Stimulated activated CD8-positive, alpha-beta memory T cell treated with anti-CD3 and anti-CD28 coated beads, Interleukin-12 subunit alpha, Interleukin-12 subunit beta, amount 100 ng/mL, for 1 hour (primary cell): ENCODE measurements around the gene CSMD2.

ENCODE experiments used
- DNase-seq: peaks from one replicate; pipeline ENCODE4 v3.0.0-alpha.2; 2020; ENCODE audit warnings: low read depth

Gene CSMD2

GRCh38 chr1:33601751-33602150 is 563.3 kb downstream of the CSMD2 start:
- DNase-seq: no peak

DNA sequence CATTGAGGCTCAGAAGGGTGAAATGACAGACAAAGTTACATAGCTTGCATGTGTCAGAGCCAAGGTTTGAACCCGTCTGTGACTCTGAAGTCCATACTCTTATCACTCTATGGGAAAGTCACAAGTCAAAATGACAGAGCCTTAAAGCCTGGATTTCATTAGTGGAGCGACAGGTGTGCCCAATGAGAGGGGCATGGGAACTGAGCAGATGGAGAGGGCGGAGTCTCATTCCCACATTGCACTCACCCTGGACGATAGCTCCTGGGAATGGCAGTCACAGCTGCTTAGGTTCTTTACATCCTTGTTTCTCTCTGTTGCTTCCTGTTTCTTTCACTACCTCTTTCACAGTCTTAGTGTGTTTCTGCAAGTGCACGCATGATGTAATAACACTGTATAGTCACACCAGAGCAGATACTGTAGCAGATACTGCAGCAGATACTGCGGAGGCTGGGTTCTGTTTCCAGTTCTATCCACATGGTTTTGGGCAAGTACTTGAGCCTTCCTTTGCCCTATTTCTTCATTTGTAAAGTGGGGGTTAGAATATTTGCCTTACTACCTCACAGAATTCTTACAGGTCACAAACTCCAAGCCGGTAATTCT is 565.4 kb downstream of the CSMD2 start:
- DNase-seq: no peak

DNA sequence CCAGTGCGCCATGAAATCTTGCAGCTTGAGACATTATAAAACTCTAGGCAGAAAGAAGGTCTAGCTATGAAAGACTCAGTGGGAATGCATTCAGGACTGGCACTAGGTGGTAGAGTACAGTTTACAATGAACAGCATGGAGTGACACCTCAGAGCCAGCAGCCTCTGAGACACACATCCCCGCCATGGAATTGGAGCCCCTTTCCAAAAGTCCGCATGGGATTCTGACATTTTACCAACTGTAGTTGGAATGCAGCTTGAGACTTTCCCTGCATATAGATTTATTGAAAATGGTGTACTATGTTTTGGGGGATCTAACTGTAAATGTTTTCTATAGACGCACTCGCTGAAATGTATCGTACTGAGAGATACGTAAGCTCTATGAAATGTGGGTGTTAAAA is 576.3 kb downstream of the CSMD2 start:
- DNase-seq: no peak

DNA sequence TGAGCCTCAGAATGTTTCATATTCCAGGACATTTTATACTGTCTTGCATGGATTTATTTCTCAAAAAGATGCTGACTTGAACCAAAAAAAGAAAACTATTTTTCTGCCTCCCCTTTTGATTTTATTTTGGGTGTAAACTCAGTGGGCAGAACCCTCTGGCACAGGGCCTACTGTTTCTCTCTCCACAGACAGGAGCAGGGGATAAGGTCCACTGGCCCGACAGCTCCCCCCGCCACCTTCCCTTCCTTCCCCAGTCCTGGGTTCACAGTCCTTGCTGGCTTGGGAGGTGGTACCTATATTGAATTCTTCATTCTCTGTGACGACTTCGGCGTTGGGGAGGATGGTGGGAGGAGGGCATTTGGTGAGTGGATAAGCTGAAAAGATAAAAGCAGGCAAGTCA is 578.2 kb downstream of the CSMD2 start:
- no peak for DNase-seq

GRCh38 chr1:33586106-33586505 is 578.9 kb downstream of the CSMD2 start:
- DNase-seq: no peak

DNA sequence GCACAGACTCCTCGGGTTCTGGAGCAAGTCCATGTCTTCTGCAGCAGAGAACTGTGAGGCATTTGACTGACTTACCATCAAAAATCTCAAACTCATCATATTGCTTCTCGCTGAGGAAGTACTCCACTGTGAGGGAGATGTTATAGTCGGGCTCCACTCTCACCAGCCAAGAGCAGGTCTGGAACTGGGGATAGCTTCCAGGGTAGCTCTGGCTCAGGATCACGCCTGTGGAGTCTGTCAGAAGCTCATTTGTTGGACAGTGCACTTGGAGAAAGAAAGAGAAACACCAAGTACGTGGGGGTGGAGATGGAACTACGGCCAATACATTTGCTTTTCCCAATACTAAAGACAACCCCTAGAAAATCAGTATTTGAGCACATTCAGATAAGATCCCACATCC is 581.5 kb downstream of the CSMD2 start:
- no peak for DNase-seq

GRCh38 chr1:33578557-33579448 is 586.2 kb downstream of the CSMD2 start:
- no peak for DNase-seq

DNA sequence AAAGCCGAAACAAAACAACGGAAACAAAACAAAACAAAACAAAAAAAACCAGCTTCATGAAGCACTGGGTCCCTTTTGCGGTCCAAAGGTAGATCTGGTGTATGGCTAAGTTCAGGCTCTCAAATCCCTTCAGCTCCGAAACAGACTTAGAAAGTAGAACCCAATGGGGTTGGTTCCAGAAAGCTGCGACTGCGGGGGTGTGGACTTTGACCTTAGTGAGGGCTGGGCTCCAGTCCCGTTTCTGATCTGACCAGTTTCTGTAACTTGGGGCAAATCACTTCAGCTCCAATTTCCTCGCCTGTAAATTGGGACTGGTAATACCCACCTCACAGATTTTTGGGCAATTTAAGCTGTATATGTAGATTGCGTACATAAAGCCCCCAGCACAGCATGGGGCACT is 587.4 kb downstream of the CSMD2 start:
- no peak for DNase-seq

GRCh38 chr1:33576821-33577599 is 588.0 kb downstream of the CSMD2 start:
- DNase-seq: no peak

GRCh38 chr1:33575324-33575879 is 589.6 kb downstream of the CSMD2 start:
- no peak for DNase-seq

DNA sequence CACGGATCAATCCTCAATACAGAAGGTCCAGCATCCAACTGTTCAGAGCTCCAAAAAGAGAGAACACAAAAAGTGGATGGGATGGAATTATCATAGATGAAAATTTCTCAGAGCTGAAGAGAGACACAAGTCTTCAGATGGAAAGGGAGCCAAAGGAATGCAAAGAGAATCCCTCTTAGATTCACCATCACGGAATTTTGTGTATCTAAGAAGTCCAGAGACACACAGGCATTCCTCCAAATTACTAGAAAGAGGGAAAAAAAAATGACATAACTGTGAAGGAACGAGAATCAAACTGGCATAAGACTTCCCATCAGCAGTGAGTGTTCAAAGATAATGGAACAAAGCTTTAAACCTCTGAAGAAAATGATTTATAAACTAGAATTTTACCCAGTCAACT is 591.4 kb downstream of the CSMD2 start:
- no peak for DNase-seq

DNA sequence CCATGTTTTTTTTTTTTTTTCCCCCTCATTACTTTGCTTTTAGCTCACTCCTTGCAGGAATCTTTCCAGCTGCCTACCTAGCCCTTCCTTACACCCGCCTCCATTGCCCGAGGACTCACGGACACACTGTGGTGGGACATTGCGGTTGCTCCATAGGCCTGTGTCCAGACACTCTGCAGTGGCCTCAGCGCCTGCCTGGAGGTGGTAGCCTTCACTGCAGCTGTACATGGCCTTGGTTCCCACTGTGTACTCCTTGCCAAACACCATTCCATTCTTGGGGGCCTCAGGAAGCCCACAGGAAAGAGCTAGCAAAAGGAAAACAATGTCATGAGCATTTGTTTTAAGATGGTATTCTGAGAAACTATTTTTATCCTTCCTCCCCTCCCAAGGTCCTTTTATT is 592.6 kb downstream of the CSMD2 start:
- DNase-seq: no peak

- no peak for DNase-seq
Measured at GRCh38 chr1:33569331-33569730, 595.7 kb downstream of the CSMD2 start.

DNA sequence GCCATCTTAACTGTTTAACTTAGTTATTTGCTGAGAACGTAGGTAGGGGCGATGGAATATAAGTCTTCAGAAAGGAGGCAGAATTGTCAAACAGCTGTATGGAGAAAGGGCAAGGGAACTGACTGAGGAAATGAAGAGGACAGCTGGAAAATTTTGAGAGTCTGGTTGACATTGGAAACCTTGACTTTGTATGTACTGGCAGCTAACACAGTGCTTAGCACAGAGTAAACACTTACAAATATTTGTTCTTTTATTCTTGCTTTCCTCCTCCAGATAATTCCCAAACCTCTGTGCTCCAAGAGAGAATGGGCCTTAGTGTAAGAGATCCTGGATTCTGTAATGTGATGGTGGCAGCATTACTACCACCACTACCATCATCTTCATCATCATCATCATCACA is 601.3 kb downstream of the CSMD2 start:
- no peak for DNase-seq

- no peak for DNase-seq
Measured at GRCh38 chr1:33562563-33562962, 602.5 kb downstream of the CSMD2 start.

DNA sequence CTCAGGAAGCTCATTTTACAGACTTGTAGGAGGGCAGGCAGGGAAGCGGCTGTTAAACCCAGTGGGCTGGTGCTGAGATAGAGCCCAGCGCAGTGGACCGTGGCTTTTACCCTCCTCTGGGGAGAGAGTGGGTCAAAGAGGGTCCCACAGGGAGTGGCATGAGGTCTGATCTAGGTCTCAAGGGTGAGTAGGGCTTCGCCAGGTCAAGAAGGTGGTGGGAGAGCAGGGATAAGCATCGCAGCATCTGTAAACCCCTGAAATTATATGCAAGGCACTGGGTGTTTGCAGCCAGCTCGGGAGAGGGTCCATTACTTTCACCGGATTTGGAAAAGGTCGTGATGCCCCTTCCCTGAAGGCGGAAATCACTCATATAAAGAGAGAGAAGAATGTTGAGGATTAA is 603.5 kb downstream of the CSMD2 start:
- DNase-seq: no peak

GRCh38 chr1:33560680-33561079 is 604.4 kb downstream of the CSMD2 start:
- no peak for DNase-seq

DNA sequence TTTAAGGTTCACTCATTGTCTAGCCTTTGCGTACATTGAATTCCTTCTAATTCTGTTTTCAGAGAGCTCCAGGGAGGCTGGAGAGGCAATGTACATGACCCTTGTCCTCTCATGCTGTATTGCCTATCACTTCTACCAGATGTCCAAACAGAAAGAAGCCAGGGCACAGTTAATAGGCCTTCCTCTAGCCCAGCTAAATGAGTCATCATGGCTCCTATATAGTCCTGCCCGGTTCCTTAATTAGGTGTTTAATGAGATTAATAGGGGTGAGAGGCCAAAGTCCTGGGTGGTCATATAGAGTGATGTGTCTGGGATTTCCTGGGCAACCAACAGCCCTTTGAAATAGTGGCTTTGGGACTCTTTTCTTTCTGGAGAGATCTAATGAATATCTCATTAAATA is 616.3 kb downstream of the CSMD2 start:
- DNase-seq: no peak

- no peak for DNase-seq
Measured at GRCh38 chr1:33548319-33548718, 616.7 kb downstream of the CSMD2 start.

- no peak for DNase-seq
Measured at GRCh38 chr1:33547576-33547975, 617.5 kb downstream of the CSMD2 start.

GRCh38 chr1:33541966-33542365 is 623.1 kb downstream of the CSMD2 start:
- DNase-seq: no peak

- no peak for DNase-seq
Measured at GRCh38 chr1:33537885-33538284, 627.1 kb downstream of the CSMD2 start.

- no peak for DNase-seq
Measured at GRCh38 chr1:33535334-33535733, 629.7 kb downstream of the CSMD2 start.
